T-helper 1 cell (primary cell): ENCODE results near the gene TMEM125.

Experiments
- DNase-seq, 5 donors: peaks; one replicate each; pipeline ENCODE4 v3.0.0-alpha.2; 2012 to 2020

The TMEM125 gene

DNA sequence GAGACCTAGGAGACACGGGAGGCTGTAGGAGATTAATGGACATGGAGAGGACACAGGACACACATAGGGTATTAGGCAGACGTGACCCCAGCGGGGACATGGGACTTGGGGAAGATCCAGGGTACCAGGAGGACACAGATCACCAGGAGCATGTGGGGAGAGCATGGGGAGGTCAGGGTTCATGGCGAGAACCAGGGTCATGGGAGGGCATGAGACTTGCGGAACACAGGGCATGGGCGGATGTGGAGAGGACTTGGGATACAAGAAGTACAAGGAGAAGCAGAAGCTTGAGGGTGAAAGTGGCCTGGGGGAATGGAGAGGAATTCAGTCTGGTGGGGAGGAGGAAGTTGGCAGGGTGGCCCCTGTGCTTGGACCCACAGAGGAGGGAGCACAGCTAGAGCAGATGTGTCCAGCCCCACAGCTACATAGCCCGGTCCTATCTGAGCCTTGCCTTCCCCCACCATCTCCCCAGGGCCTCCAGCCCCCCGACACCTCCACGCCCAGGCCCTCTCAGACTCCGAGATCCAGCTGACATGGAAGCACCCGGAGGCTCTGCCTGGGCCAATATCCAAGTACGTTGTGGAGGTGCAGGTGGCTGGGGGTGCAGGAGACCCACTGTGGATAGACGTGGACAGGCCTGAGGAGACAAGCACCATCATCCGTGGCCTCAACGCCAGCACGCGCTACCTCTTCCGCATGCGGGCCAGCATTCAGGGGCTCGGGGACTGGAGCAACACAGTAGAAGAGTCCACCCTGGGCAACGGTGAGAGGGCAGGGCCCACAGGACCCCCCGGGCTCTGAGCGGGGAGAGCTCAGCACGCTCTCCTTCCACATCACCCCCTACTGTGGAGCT, 43.1 kb downstream of the TMEM125 start:
- no peak for DNase-seq

DNA sequence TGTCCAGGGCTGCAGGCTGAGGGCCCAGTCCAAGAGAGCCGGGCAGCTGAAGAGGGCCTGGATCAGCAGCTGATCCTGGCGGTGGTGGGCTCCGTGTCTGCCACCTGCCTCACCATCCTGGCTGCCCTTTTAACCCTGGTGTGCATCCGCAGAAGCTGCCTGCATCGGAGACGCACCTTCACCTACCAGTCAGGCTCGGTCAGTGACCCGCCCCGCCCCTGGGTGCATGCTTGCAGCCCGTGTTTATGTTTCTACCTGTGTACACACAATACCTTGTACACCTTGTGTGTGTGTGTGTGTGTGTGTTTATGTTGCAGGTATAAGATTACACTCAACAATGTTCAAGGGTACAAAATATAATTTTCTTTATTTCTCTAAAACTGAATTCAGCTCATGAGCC, 44.0 kb downstream of the TMEM125 start:
- no peak for DNase-seq

DNA sequence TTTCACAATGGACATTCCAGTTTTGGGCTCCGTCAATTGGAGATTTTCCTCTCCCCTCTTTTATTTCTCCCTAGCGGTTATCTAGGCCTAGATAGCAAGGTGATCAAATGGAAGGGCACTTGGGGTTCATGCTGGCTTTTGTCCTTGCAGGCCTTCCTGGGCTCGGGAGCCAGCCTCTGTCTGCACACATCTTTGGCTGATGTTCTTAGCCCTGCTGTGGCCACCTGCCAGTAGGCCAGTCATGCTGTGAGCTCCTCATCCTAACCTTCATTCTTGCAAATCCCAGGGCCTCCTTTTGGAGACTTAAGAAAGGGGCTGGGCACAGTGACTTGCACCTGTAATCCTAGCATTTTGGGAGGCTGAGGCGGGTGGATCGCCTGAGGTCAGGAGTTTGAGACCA, 44.5 kb downstream of the TMEM125 start:
- DNase-seq: no peak

DNA sequence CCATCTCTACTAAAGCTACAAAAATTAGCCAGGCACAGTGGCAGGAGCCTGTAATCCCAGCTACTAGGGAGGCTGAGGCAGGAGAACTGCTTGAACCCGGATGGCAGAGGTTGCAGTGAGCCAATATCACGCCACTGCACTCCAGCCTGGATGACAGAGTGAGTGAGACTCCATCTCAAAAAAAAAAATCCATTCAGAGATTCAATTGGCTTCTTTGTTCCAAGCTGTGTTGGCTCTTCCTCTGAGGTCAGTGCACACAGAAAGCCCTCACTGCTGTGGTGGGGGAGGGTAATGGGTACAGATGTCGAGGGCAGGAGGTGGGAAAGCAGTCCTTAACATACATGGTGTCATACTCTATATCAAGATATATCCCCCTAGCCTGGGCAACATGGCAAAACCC, 45.7 kb downstream of the TMEM125 start:
- no peak for DNase-seq

DNA sequence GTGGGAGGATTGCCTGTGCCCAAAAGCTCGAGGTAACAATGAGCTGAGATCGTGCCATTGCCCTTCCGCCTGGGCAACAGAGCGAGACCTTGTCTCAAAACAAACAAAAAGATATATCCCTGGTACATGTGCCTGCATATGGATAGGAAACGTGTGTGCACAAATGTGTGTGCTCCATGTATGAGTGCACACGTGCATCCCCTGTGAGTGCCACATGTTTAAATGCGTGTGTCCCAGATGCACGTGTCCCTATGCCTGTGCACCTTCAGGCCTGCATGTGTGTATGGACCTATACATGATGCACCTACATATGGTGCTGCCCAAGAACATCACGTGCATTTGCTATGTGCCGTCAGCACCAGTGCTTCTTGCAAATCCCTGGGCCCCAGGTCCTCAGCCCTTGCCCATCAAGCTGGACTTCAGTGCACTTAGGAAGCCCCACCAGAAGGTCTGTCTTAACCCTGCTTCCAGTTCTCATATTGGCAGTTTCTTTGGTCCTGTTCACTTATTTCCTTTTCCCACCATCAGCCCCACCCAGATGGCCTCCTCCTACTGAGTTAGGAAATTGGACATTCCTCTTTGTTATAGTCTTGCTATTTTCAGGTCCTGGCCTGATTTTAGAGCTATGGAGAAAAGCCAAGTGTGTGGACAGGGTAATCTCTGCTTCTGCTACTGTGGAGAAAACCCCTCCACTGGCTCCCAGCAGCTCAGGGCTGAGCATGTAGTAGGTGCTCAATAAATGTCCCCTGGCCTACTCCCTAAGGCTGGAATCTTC, 46.4 kb downstream of the TMEM125 start:
- DNase-seq: no peak

DNA sequence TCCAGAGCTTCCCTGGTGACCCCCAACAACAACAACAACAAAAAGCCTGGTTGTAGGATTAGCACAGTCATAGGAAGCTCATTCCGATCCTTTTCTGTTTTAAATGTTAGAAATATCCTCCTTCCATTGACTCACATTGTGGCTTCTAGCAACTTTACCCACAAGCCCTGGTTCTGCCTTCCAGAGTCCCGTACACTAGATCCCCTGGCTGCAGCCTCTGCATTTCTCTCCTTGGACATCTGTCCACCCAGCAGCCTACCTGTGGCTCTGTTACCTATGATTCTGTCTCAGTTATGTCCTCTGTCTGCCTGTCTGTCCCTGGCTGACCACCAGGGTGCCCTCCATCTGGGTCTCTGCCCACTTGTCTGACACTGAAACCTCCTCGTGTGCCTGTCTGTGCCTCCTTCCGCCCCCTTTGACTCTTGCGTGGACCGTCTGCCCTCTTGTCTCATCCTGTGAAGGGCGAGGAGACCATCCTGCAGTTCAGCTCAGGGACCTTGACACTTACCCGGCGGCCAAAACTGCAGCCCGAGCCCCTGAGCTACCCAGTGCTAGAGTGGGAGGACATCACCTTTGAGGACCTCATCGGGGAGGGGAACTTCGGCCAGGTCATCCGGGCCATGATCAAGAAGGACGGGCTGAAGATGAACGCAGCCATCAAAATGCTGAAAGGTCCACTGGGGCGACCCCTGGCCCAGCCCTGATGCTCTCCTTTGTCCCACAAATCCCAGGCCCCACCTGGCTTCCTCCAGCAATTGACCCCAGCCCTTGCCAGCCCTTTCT, 47.1 kb downstream of the TMEM125 start:
- DNase-seq: no peak

DNA sequence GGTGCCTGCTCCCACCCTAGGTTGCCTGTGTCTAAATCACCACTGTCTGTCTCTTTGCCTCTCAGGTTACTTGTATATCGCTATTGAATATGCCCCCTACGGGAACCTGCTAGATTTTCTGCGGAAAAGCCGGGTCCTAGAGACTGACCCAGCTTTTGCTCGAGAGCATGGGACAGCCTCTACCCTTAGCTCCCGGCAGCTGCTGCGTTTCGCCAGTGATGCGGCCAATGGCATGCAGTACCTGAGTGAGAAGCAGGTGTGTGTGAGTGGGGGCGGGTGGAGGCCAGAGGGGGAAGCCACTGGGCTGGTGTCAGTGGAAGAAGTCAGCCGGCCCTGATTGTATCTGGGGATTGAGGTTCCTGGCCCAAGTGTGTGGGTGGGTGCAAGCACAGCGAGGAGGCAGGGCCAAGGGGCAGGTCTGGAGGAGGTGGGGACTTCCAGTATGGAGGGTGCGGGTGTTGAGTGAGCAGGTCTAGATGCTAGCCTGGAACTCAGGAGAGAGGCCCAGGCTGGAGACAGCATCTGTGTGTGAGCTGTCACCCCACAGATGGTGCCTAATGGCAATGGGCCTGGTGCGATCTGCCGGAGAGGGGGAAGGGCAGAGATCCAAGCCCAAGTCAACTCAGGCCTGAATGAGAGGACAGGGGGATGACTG, 48.2 kb downstream of the TMEM125 start:
- DNase-seq: no peak

DNA sequence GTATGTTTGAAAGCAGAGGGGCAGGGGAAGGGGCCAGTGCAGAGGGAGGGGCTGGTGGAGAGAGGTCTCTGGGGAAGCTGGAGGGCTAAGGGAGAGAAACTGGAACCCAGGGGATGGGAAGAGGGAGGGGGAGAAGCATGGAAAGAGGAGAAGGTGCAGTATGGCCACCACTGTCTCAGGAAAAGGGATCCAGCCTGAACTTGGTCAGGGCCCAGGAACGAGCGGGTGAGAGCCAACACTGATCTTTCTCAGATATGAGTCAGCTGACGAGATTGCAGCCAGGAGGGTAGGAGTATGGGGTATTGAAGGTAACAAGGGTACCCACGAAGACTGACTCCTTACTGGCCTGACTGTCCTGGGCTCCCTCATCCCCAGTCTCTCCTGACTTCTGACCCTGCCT, 49.0 kb downstream of the TMEM125 start:
- DNase-seq: no peak

DNA sequence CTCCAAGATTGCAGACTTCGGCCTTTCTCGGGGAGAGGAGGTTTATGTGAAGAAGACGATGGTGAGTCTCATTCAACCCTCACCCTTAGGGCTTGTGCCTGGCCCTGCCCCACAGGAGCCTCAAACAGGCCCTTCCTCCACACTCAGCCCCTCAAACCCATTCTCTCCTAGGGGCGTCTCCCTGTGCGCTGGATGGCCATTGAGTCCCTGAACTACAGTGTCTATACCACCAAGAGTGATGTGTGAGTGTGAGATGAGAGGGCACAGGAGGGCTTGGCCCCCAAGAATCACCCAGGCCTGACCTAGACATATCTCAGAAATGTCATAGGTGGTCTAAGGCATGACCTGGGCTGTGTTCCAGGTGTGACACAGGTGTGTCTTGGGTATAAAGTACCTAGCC, 49.5 kb downstream of the TMEM125 start:
- DNase-seq: no peak

DNA sequence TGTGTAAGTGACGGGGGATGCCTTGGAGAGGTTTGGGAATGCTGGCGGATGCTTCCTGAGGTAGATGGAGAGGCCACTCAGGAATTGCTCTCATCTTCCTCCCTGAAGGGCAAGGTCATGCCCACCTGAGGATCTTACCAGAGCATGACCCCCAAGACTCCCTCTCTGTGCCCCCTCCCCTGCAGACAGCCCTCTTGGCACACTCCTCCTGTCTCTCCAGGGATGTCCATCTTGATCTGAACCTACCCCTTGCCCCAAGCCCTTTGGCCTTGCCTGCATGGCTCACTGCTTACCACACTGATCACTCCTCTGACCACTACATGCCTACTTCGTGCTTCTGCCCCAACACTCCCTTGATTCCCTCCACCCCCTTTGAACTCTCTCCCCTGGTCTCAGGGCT, 50.0 kb downstream of the TMEM125 start:
- no peak for DNase-seq

DNA sequence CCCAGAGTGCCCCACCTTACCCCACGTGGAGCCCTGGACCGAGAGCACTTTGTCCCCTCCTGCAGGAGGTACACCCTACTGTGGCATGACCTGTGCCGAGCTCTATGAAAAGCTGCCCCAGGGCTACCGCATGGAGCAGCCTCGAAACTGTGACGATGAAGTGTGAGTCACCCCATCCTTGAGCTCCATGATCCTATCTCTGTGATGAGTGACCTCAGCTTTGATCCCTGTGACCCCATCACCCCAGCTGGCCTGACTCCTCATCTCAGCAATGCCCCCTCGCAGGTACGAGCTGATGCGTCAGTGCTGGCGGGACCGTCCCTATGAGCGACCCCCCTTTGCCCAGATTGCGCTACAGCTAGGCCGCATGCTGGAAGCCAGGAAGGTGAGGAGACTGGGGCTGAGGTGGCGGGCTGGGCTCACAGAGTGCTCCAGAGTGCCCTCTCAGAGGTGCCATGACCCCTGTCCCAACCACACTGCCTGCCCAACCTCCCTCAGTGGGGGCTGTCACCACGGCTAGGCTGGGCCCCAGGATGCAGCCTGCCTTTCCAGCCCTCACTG, 51.6 kb downstream of the TMEM125 start:
- no peak for DNase-seq

DNA sequence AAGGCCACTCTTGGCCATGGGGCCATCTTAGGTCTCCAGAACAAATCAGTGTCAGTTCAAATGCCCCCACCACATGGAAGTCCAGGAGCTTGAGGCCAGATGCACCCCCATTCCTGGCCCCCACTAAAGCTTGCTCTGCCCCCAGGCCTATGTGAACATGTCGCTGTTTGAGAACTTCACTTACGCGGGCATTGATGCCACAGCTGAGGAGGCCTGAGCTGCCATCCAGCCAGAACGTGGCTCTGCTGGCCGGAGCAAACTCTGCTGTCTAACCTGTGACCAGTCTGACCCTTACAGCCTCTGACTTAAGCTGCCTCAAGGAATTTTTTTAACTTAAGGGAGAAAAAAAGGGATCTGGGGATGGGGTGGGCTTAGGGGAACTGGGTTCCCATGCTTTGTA, 52.7 kb downstream of the TMEM125 start:
- no peak for DNase-seq
